SU-DHL-6 (cell line): Measurements from ENCODE around the gene SRXN1.

Experiments
- EZH2phosphoT487 ChIP-seq: fragments of 200-600 bp; sonication (generic), shearing (Covaris generic); conservative IDR thresholded peaks from 2 replicates; pipeline ENCODE4 v1.6.1; 2018; ENCODE audit warnings: mild to moderate bottlenecking, antibody characterized with exemption, low read length, moderate library complexity, mixed read lengths
- TF ChIP-seq, protein P1 (sequence below): fragments of 200-600 bp; sonication (generic); IDR thresholded peaks from one replicate; pipeline ENCODE4 v1.5.1; 2017; ENCODE audit warnings: antibody characterized with exemption, mild to moderate bottlenecking, low read length, moderate library complexity; ENCODE audit not compliant: insufficient read depth, poor library complexity, severe bottlenecking

DNA sequence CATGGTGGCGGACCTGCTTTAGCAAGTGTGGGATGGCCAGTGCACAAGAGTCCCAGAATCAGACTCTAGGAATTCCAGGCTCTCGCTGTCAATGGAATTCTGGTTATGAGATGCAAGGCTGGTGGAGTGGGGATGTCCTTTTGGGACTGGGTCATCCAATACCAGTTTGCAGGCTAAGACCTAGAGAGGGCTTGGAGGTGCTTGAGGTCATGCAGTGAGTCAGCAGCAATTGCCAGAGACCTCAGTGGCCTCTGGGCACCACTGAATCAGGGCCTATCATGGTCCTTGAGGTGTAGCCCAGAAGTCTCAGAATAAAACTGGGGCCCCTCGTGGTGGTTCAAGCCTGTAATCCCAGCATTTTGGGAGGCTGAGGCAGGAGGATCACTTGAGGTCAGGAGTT is 24.0 kb upstream of the SRXN1 start:
- TF ChIP-seq, protein P1, sequence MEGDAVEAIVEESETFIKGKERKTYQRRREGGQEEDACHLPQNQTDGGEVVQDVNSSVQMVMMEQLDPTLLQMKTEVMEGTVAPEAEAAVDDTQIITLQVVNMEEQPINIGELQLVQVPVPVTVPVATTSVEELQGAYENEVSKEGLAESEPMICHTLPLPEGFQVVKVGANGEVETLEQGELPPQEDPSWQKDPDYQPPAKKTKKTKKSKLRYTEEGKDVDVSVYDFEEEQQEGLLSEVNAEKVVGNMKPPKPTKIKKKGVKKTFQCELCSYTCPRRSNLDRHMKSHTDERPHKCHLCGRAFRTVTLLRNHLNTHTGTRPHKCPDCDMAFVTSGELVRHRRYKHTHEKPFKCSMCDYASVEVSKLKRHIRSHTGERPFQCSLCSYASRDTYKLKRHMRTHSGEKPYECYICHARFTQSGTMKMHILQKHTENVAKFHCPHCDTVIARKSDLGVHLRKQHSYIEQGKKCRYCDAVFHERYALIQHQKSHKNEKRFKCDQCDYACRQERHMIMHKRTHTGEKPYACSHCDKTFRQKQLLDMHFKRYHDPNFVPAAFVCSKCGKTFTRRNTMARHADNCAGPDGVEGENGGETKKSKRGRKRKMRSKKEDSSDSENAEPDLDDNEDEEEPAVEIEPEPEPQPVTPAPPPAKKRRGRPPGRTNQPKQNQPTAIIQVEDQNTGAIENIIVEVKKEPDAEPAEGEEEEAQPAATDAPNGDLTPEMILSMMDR, result no peak
- TF ChIP-seq EZH2phosphoT487, result no peak
